Mesodermal cell (in vitro differentiated cells): ENCODE data around the gene C10orf88.
"Not testable (repeated sequence)": the region's sequence is repeated elsewhere in the genome, so short reads cannot be mapped to it uniquely, and the experiment has no call there.

Experiments used
- H3K27ac ChIP-seq: 2 replicates; pipeline ENCODE4 v1.7.0; 2013; ENCODE audit warnings: mild to moderate bottlenecking, low read depth, low read length, moderate library complexity; ENCODE audit not compliant: severe bottlenecking
- H3K36me3 ChIP-seq: 2 replicates; pipeline ENCODE4 v1.7.1; 2013; ENCODE audit warnings: mild to moderate bottlenecking, low read length, moderate library complexity; ENCODE audit not compliant: control insufficient read depth, insufficient read depth
- H3K4me1 ChIP-seq: one replicate; pipeline ENCODE4 v1.7.1; 2013; ENCODE audit warnings: mild to moderate bottlenecking, low read length; ENCODE audit not compliant: insufficient read depth, control insufficient read depth, poor library complexity, severe bottlenecking
- H3K4me3 ChIP-seq: 2 replicates; pipeline ENCODE4 v1.7.0; 2013; ENCODE audit warnings: low read length, control low read depth, mild to moderate bottlenecking; ENCODE audit not compliant: insufficient read depth, poor library complexity, severe bottlenecking; ENCODE audit errors: extremely low read depth
- H3K9me3 ChIP-seq: 2 replicates; pipeline ENCODE4 v1.7.1; 2013; ENCODE audit warnings: mild to moderate bottlenecking, low read length, moderate library complexity; ENCODE audit not compliant: control insufficient read depth
- WGBS, 2 experiments: methylation state at CpG; one replicate each; pipeline ENCODE4 v1.1.5; 2013; ENCODE audit warnings: missing lambda C conversion rate in 2 of 2; ENCODE audit not compliant: insufficient coverage in 2 of 2; 5-methylcytosine and 5-hydroxymethylcytosine counted together

C10orf88 gene

GRCh38 chr10:122911889-122912484, 42.0 kb downstream of the C10orf88 start:
- Histone ChIP-seq H3K36me3 (no peaks in the 10 kb centered on the region), H3K27ac (no peak overlapping the region), H3K9me3 (no peaks in the 10 kb centered on the region), H3K4me3 (no peak overlapping the region), H3K4me1 (no peaks in the 10 kb centered on the region)
- 23 to 24% methylated on average over 4 to 5 of the region's 5 CpGs for WGBS, 2 experiments

- no peak within 1 kb of the TSS for H3K4me3 ChIP-seq
- H3K36me3 ChIP-seq = no peaks in the 10 kb centered on the region
- no peaks in the 10 kb centered on the region for H3K9me3 ChIP-seq
- H3K27ac ChIP-seq = no peak within 1 kb of the TSS
- 77 to 100% methylated on average over 1 of the region's 1 CpG for WGBS, 2 experiments
- no peaks in the 10 kb centered on the region for H3K4me1 ChIP-seq
These were observed 43.7 kb downstream of the C10orf88 start, which contains the start of gene FAM24A for GRCh38 chr10:122910310-122910709. FAM24A (plus strand) TSS chr10:122910610; CDS start chr10:122911635, 1,025 bp downstream.

- WGBS, 2 experiments = 70 to 80% methylated on average over 2 to 3 of the region's 4 CpGs
- not testable (repeated sequence) for H3K36me3 ChIP-seq, H3K9me3 ChIP-seq, H3K27ac ChIP-seq, H3K4me1 ChIP-seq, H3K4me3 ChIP-seq
These were observed 50.2 kb downstream of the C10orf88 start for GRCh38 chr10:122903861-122904260.

- 95 to 100% methylated on average over 3 of the region's 5 CpGs for WGBS, 2 experiments
- H3K27ac ChIP-seq = no peak overlapping the region
- H3K4me1 ChIP-seq = no peaks in the 10 kb centered on the region
- H3K36me3 ChIP-seq = no peaks in the 10 kb centered on the region
- H3K9me3 ChIP-seq = no peaks in the 10 kb centered on the region
- no peak overlapping the region for H3K4me3 ChIP-seq
These were observed 59.6 kb downstream of the C10orf88 start for GRCh38 chr10:122894261-122894944.

GRCh38 chr10:122884166-122884565, 69.9 kb downstream of the C10orf88 start:
- Histone ChIP-seq H3K36me3 (no peaks in the 10 kb centered on the region), H3K4me1 (no peaks in the 10 kb centered on the region), H3K27ac (no peak overlapping the region), H3K4me3 (no peak overlapping the region), H3K9me3 (no peaks in the 10 kb centered on the region)
- 89 to 100% methylated on average over 1 of the region's 1 CpG for WGBS, 2 experiments

GRCh38 chr10:122882766-122883165, 71.3 kb downstream of the C10orf88 start:
- no peak overlapping the region for H3K4me3 ChIP-seq

More at GRCh38 chr10:122882766-122883165, 71.3 kb downstream of the C10orf88 start:
- Histone ChIP-seq H3K27ac (no peak overlapping the region), H3K4me1 (no peaks in the 10 kb centered on the region), H3K36me3 (no peaks in the 10 kb centered on the region), H3K9me3 (no peaks in the 10 kb centered on the region)
